ENCODE results near the gene CCDC106. TPM values are rescaled to one million over a fixed set of nuclear protein-coding genes. Genes with fewer than 3 reads are reported as not detected.

The CCDC106 gene
- total RNA-seq, 4 donors from 2014 or later = 3.7 to 15.1 (median 8.4) TPM

- H3K36me3 ChIP-seq = peaks cover 0 to 44% (median 18%) of the 10 kb centered on the region in 4 donors
- WGBS, 2 donors (ENCODE audit: low coverage in 1 of 2) = 85 to 100% methylated on average over 1 to 34 of the region's 35 CpGs
- peaks cover 21 to 49% (median 46%) of the 10 kb centered on the region in 4 donors for H3K4me1 ChIP-seq
- intact Hi-C loops (cut with DNase I; ENCODE audit: low total_unique reads) (no loop called here), in situ Hi-C loops (cut with MboI; ENCODE audit: low pct_ligation_motif_present in 1 of 4, low pct_unique_long_range_greater_than_20kb in 1 of 4, low sequenced_read_pairs in 3 of 4) (no loop called here)
- no peaks in the 10 kb centered on the region for H3K9me3 ChIP-seq
- TF ChIP-seq POLR2A (IDR thresholded peaks at IDR 0.05) = no peak
- H3K27me3 ChIP-seq = no peaks in the 10 kb centered on the region
- H3K4me3 ChIP-seq = no peak overlapping the region
- peak overlapping the region; percentile 84 to 93 (median 89) for H3K27ac ChIP-seq
- no peak for DNase-seq
Measured at GRCh38 chr19:55689411-55690108, 41.5 kb downstream of the CCDC106 start.

GRCh38 chr19:55690109-55690768, 42.2 kb downstream of the CCDC106 start:
- TF ChIP-seq POLR2A (IDR thresholded peaks at IDR 0.05) = no peak
- no peak for TF ChIP-seq EP300 (IDR thresholded peaks at IDR 0.05; ENCODE audit: low read depth)
- TF ChIP-seq, protein P1, sequence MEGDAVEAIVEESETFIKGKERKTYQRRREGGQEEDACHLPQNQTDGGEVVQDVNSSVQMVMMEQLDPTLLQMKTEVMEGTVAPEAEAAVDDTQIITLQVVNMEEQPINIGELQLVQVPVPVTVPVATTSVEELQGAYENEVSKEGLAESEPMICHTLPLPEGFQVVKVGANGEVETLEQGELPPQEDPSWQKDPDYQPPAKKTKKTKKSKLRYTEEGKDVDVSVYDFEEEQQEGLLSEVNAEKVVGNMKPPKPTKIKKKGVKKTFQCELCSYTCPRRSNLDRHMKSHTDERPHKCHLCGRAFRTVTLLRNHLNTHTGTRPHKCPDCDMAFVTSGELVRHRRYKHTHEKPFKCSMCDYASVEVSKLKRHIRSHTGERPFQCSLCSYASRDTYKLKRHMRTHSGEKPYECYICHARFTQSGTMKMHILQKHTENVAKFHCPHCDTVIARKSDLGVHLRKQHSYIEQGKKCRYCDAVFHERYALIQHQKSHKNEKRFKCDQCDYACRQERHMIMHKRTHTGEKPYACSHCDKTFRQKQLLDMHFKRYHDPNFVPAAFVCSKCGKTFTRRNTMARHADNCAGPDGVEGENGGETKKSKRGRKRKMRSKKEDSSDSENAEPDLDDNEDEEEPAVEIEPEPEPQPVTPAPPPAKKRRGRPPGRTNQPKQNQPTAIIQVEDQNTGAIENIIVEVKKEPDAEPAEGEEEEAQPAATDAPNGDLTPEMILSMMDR (IDR thresholded peaks at IDR 0.05) = no peak
- no peak for TF ChIP-seq POLR2AphosphoS5 (IDR thresholded peaks at IDR 0.05)
- 90% methylated on average over 24 of the region's 25 CpGs; no CpG with 5 or more reads in 1 of the 2 donors for WGBS, 2 donors (ENCODE audit: low coverage in 1 of 2)
- intact Hi-C loops (cut with DNase I; ENCODE audit: low total_unique reads) = no loop called here

GRCh38 chr19:55690769-55691545, 42.9 kb downstream of the CCDC106 start:
- Histone ChIP-seq H3K4me1 (peaks cover 12 to 35% (median 32%) of the 10 kb centered on the region in 4 donors), H3K27ac (no peak overlapping the region), H3K4me3 (no peak overlapping the region), H3K36me3 (peaks cover 0 to 47% (median 14%) of the 10 kb centered on the region in 4 donors), H3K27me3 (no peaks in the 10 kb centered on the region), H3K9me3 (no peaks in the 10 kb centered on the region)
- TF ChIP-seq, protein P1 (IDR thresholded peaks at IDR 0.05) = no peak
- TF ChIP-seq POLR2A (IDR thresholded peaks at IDR 0.05) = no peak
- no peak for TF ChIP-seq EP300 (IDR thresholded peaks at IDR 0.05; ENCODE audit: low read depth)
- no peak for TF ChIP-seq POLR2AphosphoS5 (IDR thresholded peaks at IDR 0.05)
- in situ Hi-C loops (cut with MboI; ENCODE audit: low pct_ligation_motif_present in 1 of 4, low pct_unique_long_range_greater_than_20kb in 1 of 4, low sequenced_read_pairs in 3 of 4) (no loop called here), intact Hi-C loops (cut with DNase I; ENCODE audit: low total_unique reads) (no loop called here)
- DNase-seq = no peak
- WGBS, 2 donors (ENCODE audit: low coverage in 1 of 2) = 91% methylated on average over 31 of the region's 31 CpGs; no CpG with 5 or more reads in 1 of the 2 donors

More at GRCh38 chr19:55690109-55690768, 42.2 kb downstream of the CCDC106 start:
- in situ Hi-C loops (cut with MboI; ENCODE audit: low pct_ligation_motif_present in 1 of 4, low pct_unique_long_range_greater_than_20kb in 1 of 4, low sequenced_read_pairs in 3 of 4) = no loop called here
- Histone ChIP-seq H3K4me1 (peaks cover 14 to 42% (median 39%) of the 10 kb centered on the region in 4 donors), H3K9me3 (no peaks in the 10 kb centered on the region), H3K4me3 (no peak overlapping the region), H3K27me3 (no peaks in the 10 kb centered on the region), H3K27ac (no peak overlapping the region), H3K36me3 (peaks cover 0 to 47% (median 17%) of the 10 kb centered on the region in 4 donors)
- DNase-seq = no peak

- H3K9me3 ChIP-seq = no peaks in the 10 kb centered on the region
- intact Hi-C loops (cut with DNase I; ENCODE audit: low total_unique reads) = no loop called here
- H3K27ac ChIP-seq = no peak overlapping the region
- DNase-seq = no peak
- in situ Hi-C loops (cut with MboI; ENCODE audit: low pct_ligation_motif_present in 1 of 4, low pct_unique_long_range_greater_than_20kb in 1 of 4, low sequenced_read_pairs in 3 of 4) = no loop called here
- no peak overlapping the region for H3K4me3 ChIP-seq
- peaks cover 0 to 47% (median 18%) of the 10 kb centered on the region in 4 donors for H3K36me3 ChIP-seq
- 68 to 95% methylated on average over 5 to 29 of the region's 31 CpGs for WGBS, 2 donors (ENCODE audit: low coverage in 1 of 2)
- no peaks in the 10 kb centered on the region for H3K27me3 ChIP-seq
- TF ChIP-seq POLR2A (IDR thresholded peaks at IDR 0.05) = no peak
- H3K4me1 ChIP-seq = peaks cover 12 to 27% (median 23%) of the 10 kb centered on the region in 4 donors
Measured at GRCh38 chr19:55691561-55692481, 43.8 kb downstream of the CCDC106 start.

Measured in transverse colon (tissue), 4 donors.